ENCODE measurements around the gene SPSB2. TPM values are rescaled to one million over a fixed set of nuclear protein-coding genes. Genes with fewer than 3 reads are reported as not detected.

SPSB2 gene
- total and polyA plus RNA-seq, 2 donors (not counting 1 experiment from before 2014, with no cell fraction given): 9.4 to 16.0 TPM

DNA sequence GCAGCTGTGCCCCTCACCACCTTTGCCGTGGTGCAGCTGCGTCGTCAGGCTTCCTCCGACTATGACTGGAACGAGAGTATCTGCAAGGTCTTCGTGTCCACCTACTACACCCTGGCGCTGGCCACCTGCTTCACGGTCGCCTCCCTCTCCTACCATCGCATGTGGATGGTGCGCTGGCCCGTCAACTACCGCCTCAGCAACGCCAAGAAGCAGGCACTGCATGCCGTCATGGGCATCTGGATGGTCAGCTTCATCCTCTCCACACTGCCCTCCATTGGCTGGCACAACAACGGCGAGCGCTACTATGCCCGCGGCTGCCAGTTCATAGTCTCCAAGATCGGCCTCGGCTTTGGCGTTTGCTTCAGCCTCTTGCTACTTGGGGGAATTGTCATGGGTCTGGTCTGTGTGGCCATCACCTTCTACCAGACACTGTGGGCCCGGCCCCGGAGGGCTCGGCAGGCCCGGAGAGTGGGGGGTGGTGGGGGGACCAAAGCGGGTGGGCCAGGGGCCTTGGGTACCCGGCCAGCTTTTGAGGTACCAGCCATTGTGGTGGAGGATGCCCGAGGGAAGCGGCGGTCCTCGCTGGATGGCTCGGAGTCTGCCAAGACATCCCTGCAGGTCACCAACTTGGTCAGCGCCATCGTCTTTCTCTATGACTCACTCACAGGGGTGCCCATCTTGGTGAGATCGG, 48.9 kb downstream of the SPSB2 start:
- POLR2A ChIA-PET: no interaction called here
- Histone ChIP-seq H3K9ac (ENCODE audit: low read length) (no peak overlapping the region), H3K79me2 (ENCODE audit: control insufficient read depth, insufficient read depth, low read length) (no peaks in the 10 kb centered on the region), H3K4me2 (replicated peaks; ENCODE audit: low read depth, low read length, poor library complexity, severe bottlenecking) (no peak overlapping the region), H3K9me3 (ENCODE audit: control extremely low read depth in 1 of 3, control insufficient read depth in 2 of 3, insufficient read depth in 1 of 3, low read length in 2 of 3) (peaks cover 0 to 13% (median 0%) of the 10 kb centered on the region in 3 donors), H3K27ac (ENCODE audit: low read length in 2 of 2) (no peak overlapping the region), H3K4me3 (ENCODE audit: control extremely low read depth in 1 of 5, extremely low read depth in 1 of 5, insufficient read depth in 1 of 5, low read depth in 2 of 5, low read length in 4 of 5) (no peak overlapping the region), H2AFZ (ENCODE audit: insufficient read depth, low read depth, low read length, poor library complexity, severe bottlenecking) (no peak overlapping the region), H3K36me3 (replicated peaks in 1 of 2; ENCODE audit: control extremely low read depth in 1 of 2, control insufficient read depth in 1 of 2, extremely low read depth in 1 of 2, insufficient read depth in 2 of 2, low read length in 1 of 2) (no peaks in the 10 kb centered on the region), H3K4me1 (ENCODE audit: control insufficient read depth in 2 of 2, insufficient read depth in 2 of 2, low read length in 2 of 2) (peaks cover 32 to 34% of the 10 kb centered on the region in 2 donors), H3K27me3 (replicated peaks in 1 of 4; ENCODE audit: control extremely low read depth in 1 of 4, control insufficient read depth in 3 of 4, insufficient read depth in 4 of 4, low read length in 3 of 4) (peaks cover 0 to 78% (median 33%) of the 10 kb centered on the region in 4 experiments), H4K20me1 (ENCODE audit: control insufficient read depth, insufficient read depth, low read length, poor library complexity, severe bottlenecking) (peaks cover 6% of the 10 kb centered on the region)
- 95% methylated on average over 31 of the region's 37 CpGs for WGBS (ENCODE audit: insufficient coverage)
- Mint-ChIP-seq H3K4me1 (peaks cover 27% of the 10 kb centered on the region), H3K9me3 (ENCODE audit: insufficient read depth) (no peaks in the 10 kb centered on the region), H3K27ac (no peak overlapping the region), H3K4me3 (no peak overlapping the region), H3K27me3 (peaks cover 72% of the 10 kb centered on the region)
- no peak for DNase-seq
- no peak for ATAC-seq (ENCODE audit: low read depth)
- intact Hi-C loops (cut with micrococcal nuclease): loop anchor here (2.0 kb wide), 1 partner anchor 261 kb away; no protein-coding TSS in a partner anchor
- no peak for TF ChIP-seq EZH2 (IDR thresholded peaks at IDR 0.05; ENCODE audit: borderline replicate concordance, insufficient read depth, low read depth, low read length, poor library complexity, severe bottlenecking)
- TF ChIP-seq, protein P1, sequence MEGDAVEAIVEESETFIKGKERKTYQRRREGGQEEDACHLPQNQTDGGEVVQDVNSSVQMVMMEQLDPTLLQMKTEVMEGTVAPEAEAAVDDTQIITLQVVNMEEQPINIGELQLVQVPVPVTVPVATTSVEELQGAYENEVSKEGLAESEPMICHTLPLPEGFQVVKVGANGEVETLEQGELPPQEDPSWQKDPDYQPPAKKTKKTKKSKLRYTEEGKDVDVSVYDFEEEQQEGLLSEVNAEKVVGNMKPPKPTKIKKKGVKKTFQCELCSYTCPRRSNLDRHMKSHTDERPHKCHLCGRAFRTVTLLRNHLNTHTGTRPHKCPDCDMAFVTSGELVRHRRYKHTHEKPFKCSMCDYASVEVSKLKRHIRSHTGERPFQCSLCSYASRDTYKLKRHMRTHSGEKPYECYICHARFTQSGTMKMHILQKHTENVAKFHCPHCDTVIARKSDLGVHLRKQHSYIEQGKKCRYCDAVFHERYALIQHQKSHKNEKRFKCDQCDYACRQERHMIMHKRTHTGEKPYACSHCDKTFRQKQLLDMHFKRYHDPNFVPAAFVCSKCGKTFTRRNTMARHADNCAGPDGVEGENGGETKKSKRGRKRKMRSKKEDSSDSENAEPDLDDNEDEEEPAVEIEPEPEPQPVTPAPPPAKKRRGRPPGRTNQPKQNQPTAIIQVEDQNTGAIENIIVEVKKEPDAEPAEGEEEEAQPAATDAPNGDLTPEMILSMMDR (IDR thresholded peaks at IDR 0.05): no peak
- CTCF ChIA-PET: interaction anchor here (1.1 to 6.2 kb wide), 5 partner anchors 9 to 71 kb away, joined by 3 to 33 read pairs (median 7); partner anchors contain the start of gene MLF2

Measured in B cell (primary cell).